Gastroesophageal sphincter (tissue), 3 donors: ENCODE data around the gene POU4F1.

ENCODE experiments used
- CTCF ChIP-seq, 4 experiments: fragments of 200-600 bp in 2 of 4; fragments of 450-650 bp in 2 of 4; sonication (generic) in 1 of 4; IDR thresholded peaks; one replicate each; pipeline ENCODE4 v1.5.1; 2017 to 2019; ENCODE audit warnings: antibody characterized with exemption in 4 of 4, mild to moderate bottlenecking in 2 of 4, moderate library complexity in 2 of 4
- EP300 ChIP-seq: sonication (generic); formaldehyde crosslinking; IDR thresholded peaks from one replicate; pipeline ENCODE4 v1.6.1; 2017; ENCODE audit warnings: antibody characterized with exemption, mild to moderate bottlenecking
- POLR2A ChIP-seq, 2 donors: fragments of 450-650 bp; IDR thresholded peaks; one replicate each; pipeline ENCODE4 v1.6.1; 2017; ENCODE audit warnings: antibody characterized with exemption in 2 of 2, mild to moderate bottlenecking in 2 of 2, moderate library complexity in 1 of 2
- POLR2AphosphoS5 ChIP-seq: sonication (generic); formaldehyde crosslinking; IDR thresholded peaks from one replicate; pipeline ENCODE4 v1.6.1; 2017; ENCODE audit warnings: antibody characterized with exemption

DNA sequence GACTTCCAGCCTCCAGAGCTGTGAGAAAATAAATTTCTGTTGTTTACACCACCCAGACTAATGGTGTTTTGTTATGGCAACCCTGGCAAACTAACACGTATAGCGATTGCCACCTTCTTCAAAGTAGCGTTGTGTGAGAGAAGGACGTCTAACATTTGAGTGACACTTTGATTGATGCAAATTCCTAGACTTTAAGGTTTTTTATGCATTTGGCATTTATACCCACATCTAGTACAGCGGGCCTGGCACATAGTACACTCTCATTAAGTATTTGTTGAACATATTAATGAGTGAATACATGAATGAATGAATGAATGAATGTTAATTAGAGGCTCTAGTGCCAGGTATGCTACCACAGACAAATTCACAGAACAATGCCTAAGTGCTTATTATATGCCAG, 36.7 kb downstream of the POU4F1 start:
- TF ChIP-seq POLR2AphosphoS5 = no peak
- no peak for TF ChIP-seq CTCF (IDR thresholded peaks at IDR 0.05)
- TF ChIP-seq POLR2A (IDR thresholded peaks at IDR 0.05) = no peak
- no peak for TF ChIP-seq EP300
